ENCODE data around the gene NGRN.
"Not testable (repeated sequence)": the region's sequence is repeated elsewhere in the genome, so short reads cannot be mapped to it uniquely, and the experiment has no call there.

NGRN gene

GRCh38 chr15:90300541-90300940 lies 35.1 kb downstream of the NGRN start:
- no peak for TF ChIP-seq CTCF (IDR thresholded peaks at IDR 0.05)
- no peak overlapping the region for H3K27ac ChIP-seq

GRCh38 chr15:90300988-90301706 lies 35.7 kb downstream of the NGRN start:
- no peak overlapping the region for H3K27ac ChIP-seq
- TF ChIP-seq ZFX (IDR thresholded peaks at IDR 0.05; ENCODE audit: borderline replicate concordance) (no peak), CTCF (IDR thresholded peaks at IDR 0.05) (peak; percentile 93)

- no peak for TF ChIP-seq ZFX (IDR thresholded peaks at IDR 0.05; ENCODE audit: borderline replicate concordance)
- TF ChIP-seq CTCF (IDR thresholded peaks at IDR 0.05), result no peak
- H3K27ac ChIP-seq, result no peak overlapping the region
These were observed 36.3 kb downstream of the NGRN start for GRCh38 chr15:90301707-90302300.

- not testable (repeated sequence) for H3K27ac ChIP-seq
These were observed 39.9 kb downstream of the NGRN start for GRCh38 chr15:90305355-90305754.

- no peak overlapping the region for H3K27ac ChIP-seq
- no peak for TF ChIP-seq ZFX (IDR thresholded peaks at IDR 0.05; ENCODE audit: borderline replicate concordance)
- no peak for TF ChIP-seq CTCF (IDR thresholded peaks at IDR 0.05)
These were observed 40.5 kb downstream of the NGRN start for GRCh38 chr15:90305932-90306331.

GRCh38 chr15:90306560-90306959 lies 41.1 kb downstream of the NGRN start:
- TF ChIP-seq ZFX (IDR thresholded peaks at IDR 0.05; ENCODE audit: borderline replicate concordance), result no peak

GRCh38 chr15:90307661-90308060 lies 42.2 kb downstream of the NGRN start:
- no peak overlapping the region for H3K27ac ChIP-seq
- TF ChIP-seq ZFX (IDR thresholded peaks at IDR 0.05; ENCODE audit: borderline replicate concordance) (no peak), CTCF (IDR thresholded peaks at IDR 0.05) (no peak)

More at GRCh38 chr15:90306560-90306959, 41.1 kb downstream of the NGRN start:
- H3K27ac ChIP-seq, result no peak overlapping the region

GRCh38 chr15:90309020-90309419 lies 43.5 kb downstream of the NGRN start:
- H3K27ac ChIP-seq, result no peak overlapping the region
- TF ChIP-seq CTCF (IDR thresholded peaks at IDR 0.05) (no peak), ZFX (IDR thresholded peaks at IDR 0.05; ENCODE audit: borderline replicate concordance) (no peak)
